Neural cell (in vitro differentiated cells): Measurements from ENCODE around the gene BLCAP. TPM values are rescaled to one million over a fixed set of nuclear protein-coding genes. Genes with fewer than 3 reads are reported as not detected.

Source experiments
- H2AFZ ChIP-seq: fragments of 200-600, 300-800 bp; sonication (generic), shearing (Covaris generic); 2 replicates; pipeline ENCODE4 v1.6.0; 2014; ENCODE audit warnings: low read depth, mild to moderate bottlenecking, antibody characterized with exemption, low read length, moderate library complexity
- H3F3A ChIP-seq: fragments of 200-600 bp; shearing (Covaris generic); 2 replicates; pipeline ENCODE4 v1.6.1; 2016; ENCODE audit warnings: mild to moderate bottlenecking, moderate library complexity, mixed read lengths, antibody characterized with exemption, low read length; ENCODE audit not compliant: insufficient read depth, poor library complexity, severe bottlenecking
- H3K27ac ChIP-seq: fragments of 200-600, 300-800 bp; sonication (generic), shearing (Covaris generic); 2 replicates; pipeline ENCODE4 v1.5.1; 2014; ENCODE audit warnings: mild to moderate bottlenecking, low read length, moderate library complexity
- H3K27me3 ChIP-seq: fragments of 300-800, 200-600 bp; sonication (generic), shearing (Covaris generic); 2 replicates; pipeline ENCODE4 v1.6.0; 2014; ENCODE audit warnings: mild to moderate bottlenecking, low read depth, low read length, moderate library complexity; ENCODE audit not compliant: insufficient read depth
- H3K36me3 ChIP-seq: fragments of 300-800, 200-600 bp; sonication (generic), shearing (Covaris generic); 2 replicates; pipeline ENCODE4 v1.5.1; 2014; ENCODE audit warnings: mild to moderate bottlenecking, antibody characterized with exemption, low read length, moderate library complexity; ENCODE audit not compliant: insufficient read depth
- H3K4me2 ChIP-seq: fragments of 300-800, 200-600 bp; sonication (generic), shearing (Covaris generic); 2 replicates; pipeline ENCODE4 v1.6.0; 2014; ENCODE audit warnings: mild to moderate bottlenecking, low read length
- H3K4me3 ChIP-seq: fragments of 300-800, 200-600 bp; sonication (generic), shearing (Covaris generic); 2 replicates; pipeline ENCODE4 v1.5.1; 2014; ENCODE audit warnings: mild to moderate bottlenecking, low read length, moderate library complexity
- H3K79me2 ChIP-seq: fragments of 200-600 bp; shearing (Covaris generic); replicated peaks from 2 replicates; pipeline ENCODE4 v1.6.0; 2014; ENCODE audit warnings: mild to moderate bottlenecking, low read length, moderate library complexity; ENCODE audit not compliant: insufficient read depth
- H3K9ac ChIP-seq: fragments of 300-800, 200-600 bp; sonication (generic), shearing (Covaris generic); 2 replicates; pipeline ENCODE4 v1.6.1; 2016; ENCODE audit warnings: mild to moderate bottlenecking, low read length, mixed read lengths
- H3K9me2 ChIP-seq: fragments of 200-600 bp; shearing (Covaris generic); 2 replicates; pipeline ENCODE4 v1.6.1; 2016; ENCODE audit warnings: mild to moderate bottlenecking, low read length, mixed read lengths; ENCODE audit not compliant: insufficient read depth
- H3K9me3 ChIP-seq: fragments of 200-600, 300-800 bp; sonication (generic), shearing (Covaris generic); 2 replicates; pipeline ENCODE4 v1.6.1; 2016; ENCODE audit warnings: mild to moderate bottlenecking, mixed run types, low read length, moderate library complexity, mixed read lengths
- H4K20me1 ChIP-seq: fragments of 200-600 bp; shearing (Covaris generic); 2 replicates; pipeline ENCODE4 v1.6.1; 2016; ENCODE audit warnings: mild to moderate bottlenecking, mixed run types; ENCODE audit not compliant: insufficient read depth
- EP300 ChIP-seq: fragments of 450-650 bp; conservative IDR thresholded peaks from 2 replicates; pipeline ENCODE4 v1.6.1; 2014; ENCODE audit warnings: antibody characterized with exemption, mild to moderate bottlenecking, moderate library complexity; ENCODE audit not compliant: poor library complexity, severe bottlenecking
- EZH2 ChIP-seq: fragments of 200-600, 300-800 bp; shearing (Covaris generic), sonication (generic); IDR thresholded peaks from 2 replicates; pipeline ENCODE4 v1.6.1; 2014; ENCODE audit warnings: antibody characterized with exemption, low read length, borderline replicate concordance, mild to moderate bottlenecking; ENCODE audit not compliant: insufficient read depth, poor library complexity, severe bottlenecking
- MXI1 ChIP-seq: fragments of 450-650 bp; conservative IDR thresholded peaks from 2 replicates; pipeline ENCODE4 v1.6.1; 2014; ENCODE audit warnings: antibody characterized with exemption, mild to moderate bottlenecking; ENCODE audit not compliant: poor library complexity, severe bottlenecking
- POLR2AphosphoS5 ChIP-seq: IDR thresholded peaks from 2 replicates; pipeline ENCODE4 v1.6.1; 2012
- RAD21 ChIP-seq: fragments of 450-650 bp; conservative IDR thresholded peaks from 2 replicates; pipeline ENCODE4 v1.6.1; 2014; ENCODE audit warnings: antibody characterized with exemption, mild to moderate bottlenecking, moderate library complexity
- REST ChIP-seq: IDR thresholded peaks from 2 replicates; pipeline ENCODE4 v1.6.1; 2012; ENCODE audit warnings: borderline replicate concordance
- SMC3 ChIP-seq: fragments of 450-650 bp; conservative IDR thresholded peaks from 2 replicates; pipeline ENCODE4 v1.6.1; 2014; ENCODE audit warnings: antibody characterized with exemption, mild to moderate bottlenecking, moderate library complexity; ENCODE audit not compliant: poor library complexity
- TAF1 ChIP-seq: IDR thresholded peaks from 2 replicates; pipeline ENCODE4 v1.6.1; 2012; ENCODE audit warnings: low read depth
- polyA plus RNA-seq: library from polyadenylated mRNA; depleted of rRNA; stranded (reverse); fragments of >200 nt; gene quantifications from 2 replicates; pipeline ENCODE4 v1.2.3, GENCODE V29; 2014
- TF ChIP-seq, protein P1 (sequence below): fragments of 450-650 bp; IDR thresholded peaks from 2 replicates; pipeline ENCODE4 v1.5.1; 2014; ENCODE audit warnings: antibody characterized with exemption, mild to moderate bottlenecking, moderate library complexity; ENCODE audit not compliant: poor library complexity, severe bottlenecking

BLCAP gene
- polyA plus RNA-seq, 1 donor from 2014 or later, result 344 TPM

GRCh38 chr20:37558779-37559178 lies 31.1 kb upstream of the BLCAP start:
- no peak overlapping the region for H3K9ac ChIP-seq

DNA sequence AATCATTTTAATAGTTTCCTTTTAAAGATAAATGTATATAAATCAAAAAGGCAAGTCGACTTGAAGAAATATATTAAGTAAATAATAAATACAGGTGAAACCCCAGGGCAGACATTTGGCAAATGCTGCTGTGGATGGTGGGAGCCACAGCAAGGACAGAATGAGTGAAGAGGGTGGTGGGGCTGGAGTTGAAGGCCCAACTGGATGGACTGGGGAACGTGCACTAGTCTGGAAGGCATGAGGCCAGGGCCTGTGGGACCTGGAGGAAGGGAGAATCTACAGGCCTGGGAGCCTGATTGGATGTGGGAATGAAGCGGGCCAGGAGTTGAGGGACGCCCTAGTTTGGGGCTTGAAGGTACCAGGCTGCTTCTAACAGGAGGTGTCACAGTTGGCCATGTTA lies 30.6 kb upstream of the BLCAP start:
- H3K36me3 ChIP-seq, result no peaks in the 10 kb centered on the region
- no peaks in the 10 kb centered on the region for H3K27me3 ChIP-seq
- H3K4me3 ChIP-seq, result no peak overlapping the region
- H2AFZ ChIP-seq, result no peak overlapping the region
- no peaks in the 10 kb centered on the region for H3K9me3 ChIP-seq
- H3K27ac ChIP-seq, result no peak overlapping the region
- no peaks in the 10 kb centered on the region for H4K20me1 ChIP-seq
- no peaks in the 10 kb centered on the region for H3K9me2 ChIP-seq
- no peaks in the 10 kb centered on the region for H3F3A ChIP-seq
- no peaks in the 10 kb centered on the region for H3K79me2 ChIP-seq
- H3K4me2 ChIP-seq, result no peak overlapping the region
- no peak overlapping the region for H3K9ac ChIP-seq
- TF ChIP-seq SMC3 (no peak), RAD21 (no peak), MXI1 (no peak), TAF1 (no peak), REST (no peak), EP300 (no peak), EZH2 (no peak), POLR2AphosphoS5 (no peak)

More at GRCh38 chr20:37558779-37559178, 31.1 kb upstream of the BLCAP start:
- no peaks in the 10 kb centered on the region for H3F3A ChIP-seq
- H3K4me2 ChIP-seq, result no peak overlapping the region
- H3K9me3 ChIP-seq, result no peaks in the 10 kb centered on the region
- no peak for TF ChIP-seq REST
- TF ChIP-seq MXI1, result no peak
- no peak for TF ChIP-seq EP300
- no peak for TF ChIP-seq EZH2
- TF ChIP-seq, protein P1, sequence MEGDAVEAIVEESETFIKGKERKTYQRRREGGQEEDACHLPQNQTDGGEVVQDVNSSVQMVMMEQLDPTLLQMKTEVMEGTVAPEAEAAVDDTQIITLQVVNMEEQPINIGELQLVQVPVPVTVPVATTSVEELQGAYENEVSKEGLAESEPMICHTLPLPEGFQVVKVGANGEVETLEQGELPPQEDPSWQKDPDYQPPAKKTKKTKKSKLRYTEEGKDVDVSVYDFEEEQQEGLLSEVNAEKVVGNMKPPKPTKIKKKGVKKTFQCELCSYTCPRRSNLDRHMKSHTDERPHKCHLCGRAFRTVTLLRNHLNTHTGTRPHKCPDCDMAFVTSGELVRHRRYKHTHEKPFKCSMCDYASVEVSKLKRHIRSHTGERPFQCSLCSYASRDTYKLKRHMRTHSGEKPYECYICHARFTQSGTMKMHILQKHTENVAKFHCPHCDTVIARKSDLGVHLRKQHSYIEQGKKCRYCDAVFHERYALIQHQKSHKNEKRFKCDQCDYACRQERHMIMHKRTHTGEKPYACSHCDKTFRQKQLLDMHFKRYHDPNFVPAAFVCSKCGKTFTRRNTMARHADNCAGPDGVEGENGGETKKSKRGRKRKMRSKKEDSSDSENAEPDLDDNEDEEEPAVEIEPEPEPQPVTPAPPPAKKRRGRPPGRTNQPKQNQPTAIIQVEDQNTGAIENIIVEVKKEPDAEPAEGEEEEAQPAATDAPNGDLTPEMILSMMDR, result no peak
- no peak for TF ChIP-seq SMC3
- no peak for TF ChIP-seq TAF1
- TF ChIP-seq POLR2AphosphoS5, result no peak
- no peak for TF ChIP-seq RAD21
- H3K36me3 ChIP-seq, result no peaks in the 10 kb centered on the region
- no peaks in the 10 kb centered on the region for H3K27me3 ChIP-seq
- no peaks in the 10 kb centered on the region for H4K20me1 ChIP-seq
- H3K79me2 ChIP-seq, result no peaks in the 10 kb centered on the region
- no peaks in the 10 kb centered on the region for H3K9me2 ChIP-seq
- no peak overlapping the region for H2AFZ ChIP-seq
- H3K4me3 ChIP-seq, result no peak overlapping the region
- no peak overlapping the region for H3K27ac ChIP-seq
